ENCODE data around the gene IMMP2L. TPM values are rescaled to one million over a fixed set of nuclear protein-coding genes. Genes with fewer than 3 reads are reported as not detected.

IMMP2L gene
- total and polyA plus RNA-seq, 2 of the 8 experiments (the other 6 are each of a cell fraction or from before 2014, with no cell fraction given), result 2.3 to 10.1 TPM

DNA sequence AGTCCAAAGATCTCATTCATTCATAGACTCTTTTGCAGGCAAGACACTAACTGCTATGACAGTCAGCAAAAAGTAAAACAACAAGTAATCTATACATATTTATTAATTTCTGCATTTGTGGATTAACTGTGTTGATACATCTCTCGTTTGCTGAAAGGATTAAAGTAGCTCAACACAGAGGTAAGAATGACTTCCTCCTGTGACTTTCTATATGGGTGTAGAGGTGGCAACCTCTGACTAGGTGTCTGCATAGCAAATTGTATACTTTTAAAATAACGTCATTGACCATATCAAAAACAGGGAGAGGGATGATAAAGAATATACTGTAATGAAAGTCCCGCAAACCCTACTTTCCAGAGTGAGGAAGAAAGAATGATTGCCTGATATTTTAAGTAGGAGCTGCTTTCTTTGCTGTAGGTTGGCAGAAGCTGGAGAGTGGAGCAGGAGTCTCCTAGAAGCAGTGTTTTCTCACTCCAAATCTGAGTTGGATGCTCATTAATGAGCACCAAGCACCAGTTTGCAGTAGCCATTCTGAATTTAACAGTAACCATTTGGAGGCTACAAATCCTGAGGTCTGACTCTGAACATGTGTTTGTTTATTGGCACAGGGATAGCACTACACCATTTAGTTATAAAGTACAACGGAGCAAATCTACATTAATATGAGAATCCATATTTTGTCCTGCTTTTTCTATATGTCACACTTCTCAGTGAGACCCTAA, 480.6 kb downstream of the IMMP2L start:
- Histone ChIP-seq H2AFZ (ENCODE audit: low read length) (no peak overlapping the region), H4K8ac (ENCODE audit: extremely low read depth, insufficient read depth, low read length) (no peak overlapping the region), H3K79me1 (ENCODE audit: low read depth, low read length) (no peaks in the 10 kb centered on the region), H2BK120ac (replicated peaks; ENCODE audit: low read depth, low read length) (no peak overlapping the region), H4K20me1 (replicated peaks in 1 of 2; ENCODE audit: control insufficient read depth in 1 of 2, insufficient read depth in 2 of 2, low read length in 2 of 2) (no peaks in the 10 kb centered on the region), H3K36me3 (ENCODE audit: control insufficient read depth in 2 of 4, insufficient read depth in 4 of 4, low read length in 3 of 4) (no peaks in the 10 kb centered on the region), H3K79me2 (ENCODE audit: control insufficient read depth in 1 of 2, insufficient read depth in 2 of 2, low read length in 2 of 2) (no peaks in the 10 kb centered on the region), H2AK5ac (ENCODE audit: low read depth, low read length) (no peak overlapping the region), H2BK5ac (ENCODE audit: low read depth, low read length) (no peak overlapping the region), H3K27ac (ENCODE audit: low read depth, low read length) (no peak overlapping the region), H3K4me3 (ENCODE audit: extremely low read depth in 1 of 4, insufficient read depth in 2 of 4, low read depth in 3 of 4, low read length in 4 of 4) (no peak overlapping the region), H3K18ac (ENCODE audit: extremely low read depth, low read length) (no peak overlapping the region), H3K4me1 (replicated peaks in 1 of 4; ENCODE audit: control insufficient read depth in 3 of 4, insufficient read depth in 4 of 4, low read length in 3 of 4) (peaks cover 0 to 9% (median 1%) of the 10 kb centered on the region in 4 experiments; a peak in 1 of 7 replicates), H3K23ac (ENCODE audit: insufficient read length) (no peak overlapping the region), H3K23me2 (ENCODE audit: low read depth, low read length) (no peaks in the 10 kb centered on the region), H3K56ac (replicated peaks; ENCODE audit: insufficient read length, low read depth, low read length) (no peak overlapping the region), H3K27me3 (replicated peaks in 1 of 4; ENCODE audit: control insufficient read depth in 3 of 4, extremely low read depth in 1 of 4, insufficient read depth in 3 of 4, low read length in 3 of 4) (no peaks in the 10 kb centered on the region), H4K5ac (ENCODE audit: insufficient read length, low read depth, low read length) (no peak overlapping the region), H3K4ac (replicated peaks; ENCODE audit: insufficient read length, low read depth, low read length) (no peak overlapping the region), H2BK15ac (ENCODE audit: low read length) (no peak overlapping the region), H3K14ac (ENCODE audit: insufficient read length) (no peak overlapping the region), H2BK20ac (ENCODE audit: low read length) (no peak overlapping the region), H4K91ac (replicated peaks; ENCODE audit: insufficient read length, low read length) (no peak overlapping the region), H3K4me2 (ENCODE audit: insufficient read depth in 1 of 2, low read depth in 2 of 2, low read length in 2 of 2) (no peak overlapping the region), H2BK12ac (ENCODE audit: low read depth, low read length) (0 out of 2 replicates have a peak overlapping the region, but pooled peaks have one; percentile 51), H3K9ac (replicated peaks in 1 of 4; ENCODE audit: extremely low read depth in 1 of 4, low read depth in 3 of 4, low read length in 3 of 4) (no peak overlapping the region), H3K9me3 (ENCODE audit: insufficient read depth in 2 of 2, low read depth in 1 of 2, low read length in 1 of 2) (no peaks in the 10 kb centered on the region)
- ChIA-PET CTCF (ENCODE audit: partially characterized antibody) (no interaction called here), POLR2A (ENCODE audit: partially characterized antibody) (no interaction called here)
- 91% methylated on average over 4 of the region's 4 CpGs; no CpG with 5 or more reads in 1 of the 2 experiments for WGBS, 2 experiments (ENCODE audit: extremely low coverage in 1 of 2, insufficient coverage in 1 of 2, insufficient read length in 1 of 2, insufficient replicate concordance in 2 of 2, low coverage in 1 of 2, low lambda C conversion rate in 2 of 2, missing lambda C conversion rate in 1 of 2)
- no peak for FAIRE-seq
- DNase-seq (ENCODE audit: low read depth in 1 of 2, low spot score in 2 of 2), result no peak
- TF ChIP-seq SP2 (IDR thresholded peaks at IDR 0.05; ENCODE audit: low read length) (no peak), SP1 (IDR thresholded peaks at IDR 0.05; ENCODE audit: low read depth, low read length) (no peak), CHD1 (IDR thresholded peaks at IDR 0.05; ENCODE audit: low read depth, low read length) (no peak), TAF1 (IDR thresholded peaks at IDR 0.05; ENCODE audit: low read depth, low read length) (no peak), HDAC6 (IDR thresholded peaks at IDR 0.05; ENCODE audit: low read depth, low read length) (no peak), JUND (IDR thresholded peaks at IDR 0.05; ENCODE audit: low read length) (no peak), CTBP2 (IDR thresholded peaks at IDR 0.05; ENCODE audit: borderline replicate concordance, insufficient read depth, insufficient read length, low read length) (no peak), SAP30 (IDR thresholded peaks at IDR 0.05; ENCODE audit: insufficient read depth, insufficient replicate concordance, low read length) (no peak), KDM4A (IDR thresholded peaks at IDR 0.05; ENCODE audit: low read depth, low read length, severe bottlenecking) (no peak), RXRA (IDR thresholded peaks at IDR 0.05; ENCODE audit: insufficient read depth, low read depth, low read length) (no peak), EGR1 (IDR thresholded peaks at IDR 0.05; ENCODE audit: borderline replicate concordance, low read depth, low read length) (no peak), RFX5 (IDR thresholded peaks at IDR 0.05; ENCODE audit: borderline replicate concordance, low read depth, low read length) (no peak), SUZ12 (IDR thresholded peaks at IDR 0.05; ENCODE audit: low read length) (no peak), SP4 (IDR thresholded peaks at IDR 0.05; ENCODE audit: low read length) (no peak)

Data from H1 (cell line).